GM19397 (cell line): ENCODE data around the gene COL23A1.
"Not testable (repeated sequence)": the region's sequence is repeated elsewhere in the genome, so short reads cannot be mapped to it uniquely, and the experiment has no call there.

Source experiments
- ATAC-seq: cut with Tn5 transposase; IDR thresholded peaks from one replicate; pipeline ENCODE4 v1.9.1; 2021; ENCODE audit warnings: mild to moderate bottlenecking, moderate library complexity; ENCODE audit not compliant: unreplicated experiment

COL23A1 gene

DNA sequence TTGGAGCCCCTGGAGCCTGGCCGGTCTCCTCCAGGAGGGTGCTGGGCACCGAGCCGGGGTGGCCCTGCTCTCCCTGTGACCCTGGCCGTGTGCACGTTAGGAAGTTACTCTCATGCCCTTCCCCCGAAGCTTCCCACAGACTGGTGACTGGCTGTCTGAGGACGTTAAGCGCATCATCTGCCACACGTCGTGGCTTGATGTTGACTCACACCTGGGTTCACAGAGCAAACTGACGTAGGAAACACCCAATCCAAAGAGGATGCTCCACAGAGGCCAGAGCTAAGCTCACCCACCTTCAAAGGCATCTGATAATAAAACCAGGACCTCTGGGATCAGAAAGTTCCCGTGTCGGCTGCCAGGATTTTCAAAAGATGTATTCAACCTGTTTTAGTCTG, 204.7 kb downstream of the COL23A1 start:
- ATAC-seq: no peak

DNA sequence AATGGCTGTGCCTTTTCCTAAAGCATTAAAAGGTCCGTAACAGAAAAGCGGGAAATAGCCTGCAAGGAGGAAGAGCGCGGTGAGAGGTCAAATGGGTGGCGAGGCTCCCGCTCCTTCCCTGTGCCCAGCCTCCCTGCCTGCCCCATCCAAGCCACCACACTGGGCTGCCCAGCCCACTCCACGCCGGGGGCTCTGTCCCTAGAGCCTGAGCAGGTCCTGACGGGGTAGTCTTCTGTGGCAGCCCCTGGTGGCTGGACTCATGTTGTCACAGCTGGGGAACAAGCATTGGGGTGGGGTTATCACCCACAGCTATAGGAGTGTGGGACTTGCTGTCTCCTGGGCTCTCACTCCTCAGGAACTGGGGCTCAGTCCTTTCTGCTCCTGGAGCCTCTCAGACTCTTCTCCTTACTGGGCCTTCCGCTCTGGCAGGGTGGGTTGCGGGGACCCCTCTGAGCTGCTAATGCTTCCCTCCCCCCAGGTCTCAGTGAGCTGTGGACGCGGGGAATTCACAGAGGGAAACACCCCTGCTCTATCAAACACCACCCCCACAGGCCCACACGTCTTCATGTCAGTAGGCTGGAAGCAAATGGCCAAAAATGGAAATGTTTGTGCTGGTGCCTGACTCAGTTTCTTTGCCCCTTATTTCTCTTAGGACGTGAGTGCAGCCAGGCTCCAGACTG, 205.2 kb downstream of the COL23A1 start:
- no peak for ATAC-seq

DNA sequence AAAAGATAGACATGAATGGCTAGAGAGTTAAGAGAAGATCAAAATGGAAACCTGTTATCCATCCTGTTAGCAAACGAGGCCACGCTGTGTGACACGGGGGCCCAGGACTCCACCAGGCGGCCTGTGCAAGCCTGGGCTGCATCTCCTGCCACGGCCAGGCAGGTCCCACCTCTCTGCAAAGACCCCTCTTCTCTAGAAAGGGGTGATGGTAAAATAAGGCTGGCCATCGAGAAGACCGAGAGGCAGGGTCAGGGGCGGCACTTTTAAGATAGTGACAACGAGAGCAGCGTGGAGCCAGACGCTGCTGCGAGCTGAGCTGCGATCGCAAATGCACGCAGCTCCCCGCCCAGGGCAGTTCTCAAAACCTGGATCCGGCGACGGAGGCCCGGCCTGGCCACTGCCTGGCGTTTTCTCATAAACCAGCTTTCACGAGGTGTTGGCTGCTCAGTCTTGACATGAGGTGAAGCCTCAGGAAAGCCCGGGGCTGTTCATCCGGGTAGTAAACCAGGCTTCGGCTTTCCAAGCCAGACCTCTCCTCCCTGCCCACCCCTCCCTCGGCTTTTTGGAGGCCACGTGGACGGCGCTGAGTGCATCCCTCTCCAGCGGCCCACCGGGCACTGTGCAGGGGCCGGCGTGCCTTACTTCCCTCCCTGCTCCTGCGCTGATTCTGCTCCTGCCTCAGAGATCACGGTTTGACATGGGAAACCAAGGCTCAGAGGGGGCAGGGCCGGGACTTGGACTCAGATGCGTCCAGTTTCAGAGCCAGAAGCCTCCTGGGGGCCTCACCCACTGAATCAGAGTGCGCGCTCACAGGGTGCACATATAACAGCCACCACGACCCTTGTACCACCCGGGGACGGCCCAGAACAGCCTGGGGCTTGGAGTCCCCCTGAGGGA, 206.0 kb downstream of the COL23A1 start:
- no peak for ATAC-seq

DNA sequence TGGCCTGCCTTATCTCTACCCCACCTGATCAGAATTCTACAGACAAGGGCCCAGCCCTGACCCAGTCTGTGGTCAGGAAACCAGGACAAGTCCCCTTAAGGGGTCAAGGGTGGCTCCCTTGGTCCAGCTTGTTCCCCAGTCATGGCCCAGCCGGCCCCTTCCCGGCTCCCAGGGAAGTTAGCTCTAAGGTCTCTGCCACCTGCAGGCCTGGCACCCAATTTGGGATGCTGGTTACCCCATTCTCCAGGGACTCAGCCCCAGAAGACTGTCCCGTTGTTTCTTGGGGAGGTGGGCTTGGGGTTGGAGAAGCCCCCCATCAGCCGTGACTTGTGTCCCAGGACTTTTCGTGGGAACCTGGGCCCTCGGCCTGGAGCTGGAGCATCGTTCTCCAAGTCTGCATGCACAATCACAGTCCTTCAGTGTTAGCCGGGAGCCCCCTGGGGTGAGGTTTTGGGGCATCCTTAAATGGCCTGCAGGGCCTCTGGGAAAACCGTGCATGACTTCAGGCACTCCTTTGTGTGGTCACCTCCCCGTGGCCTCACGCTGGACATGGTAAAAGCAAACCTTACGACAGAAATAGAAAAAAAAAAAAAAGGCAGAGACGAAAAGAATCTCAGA, 206.8 kb downstream of the COL23A1 start:
- no peak for ATAC-seq

DNA sequence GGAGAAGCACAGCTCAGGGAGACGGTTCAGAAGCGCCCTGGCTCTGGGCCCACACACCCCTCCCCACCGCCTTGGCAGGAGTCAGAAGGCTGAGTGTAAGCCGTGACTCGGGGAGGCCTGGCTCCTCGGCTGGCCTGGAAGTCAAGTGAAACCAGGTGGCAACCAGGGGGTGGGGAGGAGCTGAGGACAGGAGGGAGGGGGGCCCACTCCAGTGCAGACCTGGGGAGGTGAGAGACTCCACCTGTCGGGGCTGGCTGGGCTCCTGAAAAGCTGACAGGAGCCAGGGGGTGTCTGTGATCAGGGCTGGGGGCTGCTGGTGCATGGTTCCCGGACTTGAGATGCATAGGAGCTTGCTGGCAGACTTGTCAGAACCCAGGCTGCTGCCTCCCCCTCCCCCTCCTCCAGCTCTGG, 207.4 kb downstream of the COL23A1 start:
- ATAC-seq: no peak

DNA sequence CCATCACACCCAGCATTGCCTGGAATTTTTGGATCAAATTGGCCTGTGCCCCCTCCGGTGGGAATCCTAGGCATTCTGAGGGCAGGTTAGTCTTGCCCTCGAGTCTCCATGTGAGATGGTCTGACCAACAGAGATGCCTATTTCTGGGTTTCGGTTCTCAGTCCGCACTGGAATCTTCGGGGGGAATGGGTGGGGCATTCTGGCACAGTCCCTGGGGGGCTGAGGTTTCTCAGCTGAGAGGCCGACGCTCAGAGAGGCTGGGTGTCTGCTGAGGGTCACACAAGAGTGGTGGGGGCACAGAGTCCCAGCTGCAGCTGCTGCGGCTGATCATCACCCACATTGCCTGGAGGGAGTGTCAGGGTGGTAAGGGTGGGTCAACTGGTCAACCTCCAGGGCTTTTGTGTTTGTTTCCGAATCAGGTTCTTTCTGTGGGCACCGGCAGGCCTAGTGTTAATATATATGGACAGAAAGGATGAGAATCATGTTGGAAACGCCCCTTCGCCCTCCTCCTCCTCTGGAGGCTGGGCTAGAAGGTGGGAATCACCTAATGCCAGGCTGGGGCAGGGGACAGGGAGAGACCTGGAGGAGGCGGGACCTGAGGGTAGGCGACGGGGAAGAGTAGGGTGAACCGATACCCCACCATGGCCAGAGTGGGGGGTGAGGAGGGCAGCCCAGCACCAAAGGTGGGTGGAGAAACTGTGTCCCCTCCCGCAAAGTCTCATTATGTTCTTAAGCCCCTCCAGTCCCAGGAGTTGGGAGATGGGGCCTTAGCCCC, 208.1 kb downstream of the COL23A1 start:
- no peak for ATAC-seq

DNA sequence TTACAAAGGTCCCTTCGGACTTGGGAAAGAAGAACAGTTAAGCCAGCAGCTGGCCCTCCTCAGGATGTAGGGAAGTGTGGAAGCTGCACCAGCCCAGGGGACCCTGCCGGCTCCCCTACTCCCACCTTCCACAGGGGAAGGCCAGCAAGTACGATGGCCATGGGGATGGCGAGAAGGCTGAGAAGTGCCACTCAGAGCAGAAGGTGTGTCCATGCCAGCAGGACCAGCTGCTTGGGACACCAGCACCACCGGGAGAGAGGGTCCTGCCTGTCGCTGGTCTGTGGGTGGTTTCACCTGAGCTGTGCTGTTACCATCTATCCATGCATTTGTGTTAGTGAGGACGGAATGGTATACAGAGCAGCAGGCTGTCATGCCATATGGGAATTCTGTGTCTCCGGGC, 209.0 kb downstream of the COL23A1 start:
- ATAC-seq: no peak

DNA sequence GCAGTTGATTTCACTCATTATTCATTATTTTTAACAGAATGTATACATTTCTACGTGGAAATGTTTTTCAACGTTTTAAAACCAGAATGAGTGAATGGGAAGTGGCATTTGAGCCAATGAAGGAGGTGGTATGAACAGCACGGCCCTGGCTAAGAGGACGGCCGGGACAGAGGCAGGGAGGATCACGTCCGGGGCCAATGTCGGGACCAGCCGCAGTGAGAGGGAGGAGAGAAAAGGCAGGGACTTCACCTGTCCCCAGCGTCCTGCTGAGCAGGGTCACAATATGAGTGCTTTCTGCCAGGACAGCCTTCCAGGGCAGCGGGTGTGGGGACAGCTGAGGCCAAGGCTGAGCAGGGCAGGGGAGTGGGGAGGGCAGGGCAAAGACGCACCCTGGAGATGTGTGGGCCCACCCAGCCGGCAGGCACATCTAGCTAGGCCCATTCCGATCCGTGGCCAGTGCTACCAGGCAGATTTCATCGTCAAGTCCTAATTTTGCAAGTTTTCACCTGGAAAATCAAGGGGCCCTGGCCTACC, 209.6 kb downstream of the COL23A1 start:
- ATAC-seq: no peak

DNA sequence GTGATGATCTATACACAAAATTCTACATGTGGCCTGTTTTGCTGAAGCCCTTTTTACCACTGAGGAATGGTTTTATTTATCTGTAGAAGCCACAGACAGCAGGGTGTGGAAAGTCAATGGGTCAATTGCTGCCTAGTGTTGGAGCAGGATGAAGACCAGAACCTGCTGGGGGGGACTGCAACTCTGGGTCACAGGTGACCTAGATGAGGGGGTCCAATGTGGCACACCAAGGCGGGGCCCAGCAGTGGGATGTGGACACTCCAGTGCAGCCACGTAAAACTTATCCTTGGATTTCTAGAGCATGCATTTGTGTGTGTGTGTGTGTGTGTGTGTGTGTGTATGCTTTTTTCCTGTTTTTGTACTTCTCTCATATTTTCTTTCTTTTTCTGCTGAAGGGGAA, 210.1 kb downstream of the COL23A1 start:
- ATAC-seq: no peak

DNA sequence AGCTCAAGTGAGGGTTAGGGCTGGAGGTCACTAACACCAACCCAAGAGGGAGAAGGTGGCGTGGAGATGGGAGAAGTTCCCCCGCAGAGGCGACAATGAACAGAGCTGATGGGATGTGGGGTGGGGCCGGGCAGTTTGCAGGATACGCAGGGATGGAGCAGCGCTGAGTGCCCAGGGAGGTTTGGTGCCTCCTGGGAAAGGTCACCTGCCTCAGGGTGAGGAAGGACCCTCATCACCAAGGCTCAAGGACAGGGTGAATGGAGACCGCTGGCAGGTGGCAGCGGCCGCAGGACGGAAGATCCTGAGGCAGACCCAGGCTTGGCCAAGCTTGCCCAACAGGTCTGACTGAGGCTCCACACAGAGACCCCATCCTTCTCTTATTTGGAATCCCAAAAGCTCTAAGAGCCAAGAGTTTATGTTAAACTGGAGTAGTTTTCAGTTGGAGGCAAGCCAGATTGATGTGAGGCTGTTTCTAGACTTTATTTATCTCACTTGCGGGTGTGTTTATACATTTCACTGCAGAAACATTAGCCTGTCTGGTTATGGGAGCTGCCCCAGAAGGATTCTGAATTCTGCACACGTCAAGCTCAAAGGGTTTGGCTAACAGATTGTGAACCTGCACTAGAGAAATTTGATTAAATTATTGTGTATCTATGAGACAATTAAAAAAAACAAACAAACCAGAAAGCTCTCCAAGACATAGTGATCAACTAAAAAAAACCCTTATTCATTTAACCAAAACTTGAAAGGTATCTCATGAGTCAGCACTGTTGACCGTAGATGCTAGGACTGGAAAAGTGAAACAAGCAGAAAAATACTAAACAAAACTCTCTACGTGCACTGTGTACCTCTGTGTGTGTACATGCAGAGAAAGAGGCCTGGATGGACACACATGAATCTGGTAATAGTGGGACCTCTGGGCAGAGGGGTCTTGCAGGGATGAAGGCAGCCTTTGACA, 211.4 kb downstream of the COL23A1 start:
- no peak for ATAC-seq

DNA sequence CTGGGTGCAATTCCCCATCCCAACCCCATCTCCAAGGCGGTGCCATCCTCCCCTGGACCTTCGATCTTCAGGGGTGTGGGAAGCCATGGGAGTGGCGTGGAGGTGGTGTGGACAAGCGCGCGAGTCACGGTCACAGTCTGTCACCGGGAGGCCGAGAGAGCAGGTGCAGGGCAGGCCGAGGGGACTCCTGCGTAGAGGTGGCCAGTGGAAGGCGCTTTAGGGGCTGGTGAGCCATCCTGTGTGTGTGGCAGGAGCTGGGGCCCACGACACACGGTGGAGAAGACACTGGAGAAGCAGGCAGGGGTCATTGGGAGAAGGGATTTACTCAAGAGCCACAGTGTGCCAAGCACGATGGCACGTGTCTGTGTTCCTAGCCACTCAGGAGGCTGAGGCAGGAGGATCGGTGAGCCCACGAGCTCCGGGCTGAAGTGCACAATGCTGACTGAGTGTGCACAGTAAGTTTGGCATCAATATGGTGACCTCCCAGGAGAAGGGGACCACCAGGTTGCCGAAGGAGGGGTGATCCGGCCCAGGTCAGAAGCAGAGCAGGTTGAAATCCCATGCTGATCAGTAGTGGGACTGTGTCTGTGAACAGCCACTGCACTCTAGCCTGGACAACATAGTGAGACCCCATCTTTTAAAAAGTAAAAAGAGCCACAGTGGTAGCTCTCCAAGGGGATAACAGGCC, 212.5 kb downstream of the COL23A1 start:
- no peak for ATAC-seq

DNA sequence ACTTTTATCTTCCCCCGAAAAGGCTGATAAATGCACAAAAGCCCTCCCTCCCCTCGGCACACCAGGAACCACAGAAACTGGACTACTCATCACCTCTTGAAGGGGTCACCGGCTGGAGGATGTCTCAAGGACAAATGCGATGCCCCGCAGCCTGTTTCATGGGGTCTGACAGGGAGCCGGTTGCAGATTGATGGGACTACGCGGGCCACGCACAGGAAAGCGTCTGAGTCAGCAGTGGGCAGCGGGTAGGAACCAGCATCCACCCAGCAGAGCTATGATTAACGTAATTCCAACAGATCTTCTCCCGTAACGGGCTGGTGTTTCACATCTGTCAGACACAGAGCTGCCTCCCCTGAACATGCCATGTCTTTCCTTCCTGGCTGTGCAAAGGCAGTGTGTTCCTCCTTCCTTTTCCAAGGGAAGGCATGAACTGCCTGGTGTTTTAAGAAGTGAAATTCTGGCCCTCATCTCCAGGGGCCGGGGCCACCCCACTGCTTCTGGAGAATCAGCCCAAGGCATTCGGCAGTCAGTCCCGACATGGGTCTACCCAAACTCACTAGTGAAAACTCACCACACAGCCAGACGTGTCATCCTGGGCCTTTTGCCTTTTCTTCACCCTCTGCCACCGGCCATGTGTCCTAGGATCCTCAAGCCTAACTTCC, 213.1 kb downstream of the COL23A1 start:
- ATAC-seq: no peak

DNA sequence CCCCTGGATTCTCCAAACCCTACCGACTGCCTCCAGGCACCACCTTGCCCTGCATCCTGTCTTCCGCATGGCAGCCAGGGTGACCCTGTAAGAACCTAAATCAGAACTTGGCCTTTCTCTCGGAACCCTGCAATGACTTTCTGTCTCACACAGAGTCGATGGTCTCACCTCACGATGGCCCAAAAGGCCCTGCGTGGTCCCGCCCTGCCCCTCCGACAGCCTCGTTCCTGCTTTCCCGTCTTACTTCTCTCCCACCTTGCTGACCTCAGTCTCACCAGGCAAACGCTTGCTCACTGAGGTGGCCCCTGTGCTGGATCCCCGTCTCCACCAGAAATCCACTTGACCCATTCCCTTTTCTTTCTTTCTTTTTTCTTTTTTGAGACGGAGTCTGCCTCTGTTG, 214.8 kb downstream of the COL23A1 start:
- no peak for ATAC-seq

DNA sequence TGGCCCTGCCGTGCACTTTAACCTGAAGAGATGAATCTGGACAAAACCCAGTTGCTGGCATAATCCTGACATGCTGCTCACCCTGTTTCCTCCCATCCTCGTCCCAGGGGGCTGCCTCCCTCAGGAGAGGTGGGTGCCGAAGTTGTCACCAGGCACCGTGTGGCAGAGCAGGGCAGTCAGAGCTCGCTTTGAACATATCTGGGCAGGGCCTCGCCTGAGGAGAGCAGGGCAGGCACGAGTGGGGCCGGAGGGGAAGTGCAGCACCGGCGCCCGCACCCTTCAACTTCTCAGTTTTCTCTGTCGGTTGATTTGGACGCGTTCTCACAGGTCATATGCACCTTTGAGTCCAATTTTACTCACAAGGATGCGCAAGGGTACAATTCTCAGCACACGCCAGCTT, 216.5 kb downstream of the COL23A1 start:
- ATAC-seq: no peak

DNA sequence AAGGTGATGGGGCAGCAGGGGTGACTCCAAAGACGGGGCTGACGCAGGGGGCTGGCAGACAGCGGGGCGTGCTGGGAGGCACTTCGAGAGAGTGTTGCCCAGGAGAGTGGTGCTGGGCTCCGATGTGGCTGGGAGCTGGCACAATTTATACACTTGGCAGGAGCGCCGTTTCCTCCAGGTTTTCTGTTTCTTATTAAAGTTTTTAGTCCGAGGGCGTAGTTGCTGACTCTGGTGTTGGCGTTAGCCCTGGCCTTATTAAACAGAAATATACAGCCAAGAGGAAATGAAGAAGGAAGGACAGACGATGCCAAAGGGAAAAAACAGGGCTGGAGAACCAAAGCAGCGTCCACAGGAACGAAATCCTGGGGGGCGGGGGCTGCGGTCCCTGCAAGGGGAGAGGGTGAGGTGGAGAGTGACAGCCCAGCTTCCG, 218.0 kb downstream of the COL23A1 start:
- ATAC-seq: no peak

DNA sequence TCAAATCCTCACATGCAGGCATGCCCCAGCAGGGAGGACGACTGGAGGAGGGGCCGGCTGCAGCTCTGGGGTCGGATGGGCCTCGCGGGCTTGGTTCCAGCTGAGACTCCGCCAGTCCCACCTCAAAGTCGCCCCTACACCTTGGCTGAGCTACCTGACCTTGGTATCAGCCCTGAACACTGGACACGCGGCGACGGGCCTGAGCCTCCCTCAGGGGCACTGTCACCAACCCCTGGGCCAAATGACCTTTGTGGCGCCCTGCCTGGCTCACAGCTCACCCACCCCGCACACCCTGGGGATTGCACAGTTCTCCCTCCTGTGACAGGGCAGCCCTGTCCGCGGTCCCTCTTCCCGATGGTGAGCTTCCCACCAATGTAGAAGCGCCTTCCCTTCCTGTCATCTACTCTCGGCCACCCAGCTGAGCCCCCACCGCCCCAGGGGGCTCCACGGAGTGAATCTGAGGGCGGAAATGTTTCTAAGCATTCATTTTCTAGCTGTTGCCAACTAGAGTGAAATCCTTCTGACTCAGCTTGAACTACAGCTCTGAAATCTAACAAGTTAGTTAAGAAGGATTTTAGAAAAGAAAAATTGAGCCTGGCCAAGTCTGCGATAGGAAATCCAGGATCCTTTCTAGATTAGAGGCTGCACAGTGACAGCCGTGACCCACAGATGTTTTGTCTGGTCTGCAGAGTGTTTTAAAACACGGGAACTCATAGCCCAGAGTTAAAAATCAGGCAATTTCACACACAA, 218.7 kb downstream of the COL23A1 start:
- no peak for ATAC-seq

DNA sequence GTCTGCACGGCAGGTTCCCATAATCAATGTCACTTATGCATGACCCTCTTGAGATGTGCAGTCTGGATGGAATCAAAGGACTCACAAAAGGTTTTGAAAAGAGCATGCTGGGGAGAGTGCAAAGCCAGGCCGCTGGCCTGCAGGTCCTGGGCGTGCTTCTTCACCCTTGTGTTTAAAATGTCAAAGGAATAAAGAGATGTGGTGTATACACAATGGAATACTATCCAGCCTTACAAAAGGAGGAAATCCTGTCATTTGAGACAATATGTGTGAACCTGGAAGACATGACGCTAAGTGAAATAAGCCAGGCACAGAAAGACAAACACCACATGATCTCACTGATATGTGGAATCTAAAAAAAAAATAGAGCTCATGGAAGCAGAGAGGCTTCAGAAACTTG, 220.1 kb downstream of the COL23A1 start:
- no peak for ATAC-seq

DNA sequence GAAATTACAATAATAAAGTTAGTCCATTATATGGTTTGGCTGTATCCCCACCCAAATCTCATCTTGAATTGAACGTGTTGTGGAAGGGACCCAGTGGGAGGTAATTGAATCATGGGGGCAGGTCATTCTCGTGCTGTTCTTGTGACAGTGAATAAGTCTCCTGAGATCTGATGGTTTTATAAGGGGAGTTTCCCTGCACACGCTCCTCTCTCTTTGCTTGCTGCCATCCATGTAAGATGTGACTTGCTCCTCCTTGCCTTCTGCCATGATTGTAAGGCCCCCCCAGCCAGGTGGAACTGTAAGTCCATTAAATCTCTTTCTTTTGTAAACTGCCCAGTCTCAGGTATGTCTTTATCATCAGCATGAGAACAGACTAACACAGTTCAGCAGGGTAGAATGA, 220.7 kb downstream of the COL23A1 start:
- ATAC-seq: not testable (repeated sequence)
